HepG2 (cell line): ENCODE data around the gene PPIL3. TPM values are rescaled to one million over a fixed set of nuclear protein-coding genes. Genes with fewer than 3 reads are reported as not detected.

ENCODE experiments used
- ATRX ChIP-seq: sonication (generic); formaldehyde crosslinking; IDR thresholded peaks from 2 replicates; pipeline ENCODE4 v1.4.0; 2020; ENCODE audit warnings: missing genetic modification reagents, borderline replicate concordance
- EHMT2 ChIP-seq: fragments of 200-600 bp; sonication (generic); IDR thresholded peaks from 2 replicates; pipeline ENCODE4 v1.7.0; 2017; ENCODE audit warnings: antibody characterized with exemption, low read depth, low read length, borderline replicate concordance
- GFI1 ChIP-seq: sonication (generic); formaldehyde crosslinking; IDR thresholded peaks from 2 replicates; pipeline ENCODE4 v1.5.0; 2020; ENCODE audit warnings: missing genetic modification reagents, mild to moderate bottlenecking, borderline replicate concordance
- MXD1 ChIP-seq: sonication (generic); formaldehyde crosslinking; IDR thresholded peaks from 2 replicates; pipeline ENCODE4 v1.4.0; 2020; ENCODE audit warnings: mild to moderate bottlenecking, missing genetic modification reagents
- MXD4 ChIP-seq: IDR thresholded peaks from 2 replicates; pipeline ENCODE4 v1.6.1; 2016; ENCODE audit warnings: mild to moderate bottlenecking, missing biosample characterization, missing genetic modification reagents
- NRL ChIP-seq: sonication (generic); formaldehyde crosslinking; IDR thresholded peaks from 2 replicates; pipeline ENCODE4 v1.5.0; 2020; ENCODE audit warnings: missing genetic modification reagents, mild to moderate bottlenecking, moderate library complexity, borderline replicate concordance
- PHF5A ChIP-seq: IDR thresholded peaks from one replicate; pipeline ENCODE4 v1.6.1; 2018; ENCODE audit warnings: low read depth, missing genetic modification reagents; ENCODE audit not compliant: unreplicated experiment
- PLRG1 ChIP-seq: fragments of 450-650 bp; conservative IDR thresholded peaks from 2 replicates; pipeline ENCODE4 v1.6.1; 2016
- PLSCR1 ChIP-seq: sonication (generic); formaldehyde crosslinking; IDR thresholded peaks from 2 replicates; pipeline ENCODE4 v1.5.0; 2020; ENCODE audit warnings: missing genetic modification reagents, mild to moderate bottlenecking, borderline replicate concordance
- TIGD3 ChIP-seq: sonication (generic); formaldehyde crosslinking; IDR thresholded peaks from 2 replicates; pipeline ENCODE4 v1.5.1; 2020; ENCODE audit warnings: mild to moderate bottlenecking, missing genetic modification reagents, borderline replicate concordance
- ZBTB43 ChIP-seq: sonication (generic); formaldehyde crosslinking; conservative IDR thresholded peaks from 2 replicates; pipeline ENCODE4 v1.4.0; 2020; ENCODE audit warnings: missing genetic modification reagents
- ZNF10 ChIP-seq: sonication (generic); formaldehyde crosslinking; IDR thresholded peaks from 2 replicates; pipeline ENCODE4 v1.4.0; 2020; ENCODE audit warnings: mild to moderate bottlenecking, low read depth, missing genetic modification reagents, borderline replicate concordance
- ZNF121 ChIP-seq: sonication (generic); formaldehyde crosslinking; IDR thresholded peaks from 2 replicates; pipeline ENCODE4 v1.5.0; 2020; ENCODE audit warnings: mild to moderate bottlenecking, missing genetic modification reagents
- ZNF207 ChIP-seq: fragments of 450-650 bp; IDR thresholded peaks from 2 replicates; pipeline ENCODE4 v1.6.1; 2016; ENCODE audit warnings: antibody characterized with exemption, borderline replicate concordance
- ZNF260 ChIP-seq: sonication (generic); formaldehyde crosslinking; IDR thresholded peaks from 2 replicates; pipeline ENCODE4 v1.4.0; 2020; ENCODE audit warnings: missing genetic modification reagents, low read depth, mild to moderate bottlenecking, borderline replicate concordance
- ZNF280B ChIP-seq: sonication (generic); formaldehyde crosslinking; IDR thresholded peaks from 2 replicates; pipeline ENCODE4 v1.5.0; 2020; ENCODE audit warnings: missing genetic modification reagents, mild to moderate bottlenecking, borderline replicate concordance
- ZNF382 ChIP-seq: sonication (generic); formaldehyde crosslinking; IDR thresholded peaks from 2 replicates; pipeline ENCODE4 v1.5.0; 2020; ENCODE audit warnings: missing genetic modification reagents, mild to moderate bottlenecking, borderline replicate concordance
- ZNF383 ChIP-seq: sonication (generic); formaldehyde crosslinking; IDR thresholded peaks from 2 replicates; pipeline ENCODE4 v1.4.0; 2020; ENCODE audit warnings: missing genetic modification reagents, mild to moderate bottlenecking, borderline replicate concordance
- ZNF572 ChIP-seq: sonication (generic); formaldehyde crosslinking; IDR thresholded peaks from 2 replicates; pipeline ENCODE4 v1.5.1; 2020; ENCODE audit warnings: mild to moderate bottlenecking, missing genetic modification reagents
- ZNF777 ChIP-seq: sonication (generic); formaldehyde crosslinking; IDR thresholded peaks from 2 replicates; pipeline ENCODE4 v1.4.0; 2020; ENCODE audit warnings: missing genetic modification reagents
- polyA plus RNA-seq, 8 experiments: library from polyadenylated mRNA; depleted of rRNA in 3 of 8; stranded (reverse) in 7 of 8; unstranded in 1 of 8; fragments of >200 nt; fragmentation: Illumina TruSeq in 4 of 8; extraction: Trizol in 4 of 8; gene quantifications; 2 replicates each; pipeline versions ENCODE4 v1.2.1 to v1.2.3, GENCODE V29; 2011 to 2016; ENCODE audit warnings: low read depth in 4 of 8, missing spikeins in 1 of 8, mixed read lengths in 1 of 8; ENCODE audit not compliant: insufficient read depth in 1 of 8
- total RNA-seq, 5 experiments: library from RNA; depleted of rRNA; stranded (reverse); fragments of >200 nt; fragmentation: Illumina TruSeq; extraction: Trizol; gene quantifications; 2 replicates each; pipeline ENCODE4 v1.2.3, GENCODE V29; 2016; ENCODE audit warnings: low read depth in 1 of 5

PPIL3 gene
- total and polyA plus RNA-seq, 2 of the 13 experiments (the other 11 are each of a cell fraction or from before 2014, with no cell fraction given) = 98.7 to 107 TPM

GRCh38 chr2:200888704-200889625, at the start of gene PPIL3, which contains the start of gene NIF3L1 (continued):
- TF ChIP-seq PLSCR1 (no peak), NRL (CRISPR knock-in tag) (no peak), EHMT2 (no peak; the same call in 1 of the 2 replicates), ZNF382 (CRISPR knock-in tag) (no peak), PLRG1 (no peak), TIGD3 (0 out of 2 replicates have a peak, but pooled peaks have one; percentile 14), PHF5A (no peak), ZNF572 (peak; percentile 94; the same call in 1 of the 2 replicates), MXD1 (CRISPR knock-in tag) (0 out of 2 replicates have a peak, but pooled peaks have one; percentile 41), GFI1 (CRISPR knock-in tag) (peak; percentile 69), ZNF260 (CRISPR knock-in tag) (no peak), ATRX (CRISPR knock-in tag) (0 out of 2 replicates have a peak, but pooled peaks have one; percentile 14), ZNF777 (CRISPR knock-in tag) (peak; percentile 15), ZNF383 (CRISPR knock-in tag) (0 out of 2 replicates have a peak, but pooled peaks have one; percentile 54), ZNF121 (CRISPR knock-in tag) (no peak; the same call in 1 of the 2 replicates), ZNF280B (no peak), ZNF10 (CRISPR knock-in tag) (no peak), ZNF207 (no peak), MXD4 (CRISPR knock-in tag) (peak; percentile 83; the same call in 1 of the 2 replicates), ZBTB43 (CRISPR knock-in tag) (no peak; the same call in 1 of the 2 replicates)
